NCI-H524 (cell line): ENCODE results near the gene MYO1D.
A peak's percentile ranks its signal among the peaks of the same experiment; 100 is the strongest.
"Not testable (repeated sequence)": the region's sequence is repeated elsewhere in the genome, so short reads cannot be mapped to it uniquely, and the experiment has no call there.

Source experiments
- DNase-seq, 2 experiments: peaks; one replicate each; lab custom pipeline; 2025; lab: John Stamatoyannopoulos, UW

The MYO1D gene

DNA sequence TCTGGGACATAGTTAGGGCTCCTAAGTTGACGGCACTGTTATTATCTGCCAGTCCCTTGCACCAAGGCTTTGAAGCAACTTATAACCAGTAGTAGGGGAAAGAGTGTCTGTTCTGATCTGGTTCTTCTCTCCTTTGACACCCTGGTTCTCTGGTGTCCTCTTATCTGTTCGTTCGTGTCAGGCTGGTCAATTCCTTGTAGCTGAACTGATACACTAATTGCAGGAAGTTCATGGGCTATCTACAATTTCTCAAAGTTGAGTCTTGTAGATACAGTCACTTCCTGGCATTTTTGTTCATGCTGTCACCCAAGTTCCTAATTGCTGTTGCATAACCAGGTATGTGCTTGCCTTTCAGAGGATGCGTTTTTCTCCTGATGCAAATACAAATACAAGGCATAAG, 17.3 kb upstream of the MYO1D start:
- DNase-seq = no peak

DNA sequence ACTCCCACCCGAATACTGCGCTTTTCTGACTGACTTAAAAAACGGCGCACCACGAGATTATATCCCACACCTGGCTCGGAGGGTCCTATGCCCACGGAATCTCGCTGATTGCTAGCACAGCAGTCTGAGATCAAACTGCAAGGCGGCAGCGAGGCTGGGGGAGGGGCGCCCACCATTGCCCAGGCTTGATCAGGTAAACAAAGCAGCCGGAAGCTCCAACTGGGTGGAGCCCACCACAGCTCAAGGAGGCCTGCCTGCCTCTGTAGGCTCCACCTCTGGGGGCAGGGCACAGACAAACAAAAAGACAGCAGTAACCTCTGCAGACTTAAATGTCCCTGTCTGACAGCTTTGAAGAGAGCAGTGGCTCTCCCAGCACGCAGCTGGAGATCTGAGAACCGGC, 10.5 kb upstream of the MYO1D start:
- DNase-seq = not testable (repeated sequence)

DNA sequence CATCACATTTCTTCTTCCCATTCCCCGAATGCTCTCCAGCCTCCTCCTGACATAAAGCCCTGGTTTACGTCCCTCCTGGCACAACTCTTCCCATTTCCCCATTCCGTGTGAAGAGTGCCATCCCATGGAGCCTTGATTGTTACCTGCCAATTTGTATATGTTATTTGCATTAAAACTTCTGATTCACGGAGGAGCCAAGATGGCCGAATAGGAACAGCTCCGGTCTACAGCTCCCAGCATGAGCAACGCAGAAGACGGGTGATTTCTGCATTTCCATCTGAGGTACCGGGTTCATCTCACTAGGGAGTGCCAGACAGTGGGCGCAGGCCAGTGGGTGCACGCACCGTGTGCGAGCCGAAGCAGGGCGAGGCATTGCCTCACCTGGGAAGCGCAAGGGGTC, 10.0 kb upstream of the MYO1D start:
- DNase-seq = not testable (repeated sequence)

DNA sequence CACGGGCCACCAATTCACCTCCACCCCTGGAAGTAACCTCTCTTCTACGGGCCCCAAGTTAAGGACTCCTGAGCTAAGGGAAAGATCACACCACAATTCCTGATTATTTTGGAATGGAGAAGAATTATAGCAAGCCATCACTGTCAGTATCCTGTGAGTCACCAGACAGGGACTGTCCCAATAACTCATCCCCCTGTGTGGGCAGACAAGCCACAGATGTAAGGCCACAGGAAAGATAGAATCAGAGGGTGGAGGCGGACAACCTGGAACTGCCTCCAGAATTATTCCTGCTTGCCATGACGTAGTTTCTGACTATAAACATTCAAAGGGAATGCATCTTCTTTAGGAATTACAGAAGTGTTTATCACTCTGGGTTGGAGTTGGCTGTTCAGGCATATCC, 5.8 kb upstream of the MYO1D start:
- no peak for DNase-seq

DNA sequence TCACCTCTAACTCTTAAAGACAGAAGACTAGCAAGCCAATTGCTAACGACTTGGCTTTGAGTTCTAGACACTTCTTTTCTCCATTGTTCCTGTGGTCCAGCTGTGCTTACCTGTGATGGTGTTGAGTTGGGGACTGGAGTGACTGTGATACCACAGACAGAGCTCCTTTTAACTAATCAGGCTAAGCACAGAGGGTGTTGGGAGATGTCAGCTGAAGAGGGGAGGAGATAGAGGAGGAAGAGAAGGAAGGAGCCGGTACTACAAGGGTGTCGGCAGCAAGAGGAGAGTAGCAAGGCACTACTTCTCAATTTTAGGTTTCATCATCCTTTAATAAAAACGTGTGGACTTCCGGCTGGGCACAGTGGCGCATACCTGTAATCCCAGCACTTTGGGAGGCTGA, 5.1 kb upstream of the MYO1D start:
- DNase-seq = no peak

DNA sequence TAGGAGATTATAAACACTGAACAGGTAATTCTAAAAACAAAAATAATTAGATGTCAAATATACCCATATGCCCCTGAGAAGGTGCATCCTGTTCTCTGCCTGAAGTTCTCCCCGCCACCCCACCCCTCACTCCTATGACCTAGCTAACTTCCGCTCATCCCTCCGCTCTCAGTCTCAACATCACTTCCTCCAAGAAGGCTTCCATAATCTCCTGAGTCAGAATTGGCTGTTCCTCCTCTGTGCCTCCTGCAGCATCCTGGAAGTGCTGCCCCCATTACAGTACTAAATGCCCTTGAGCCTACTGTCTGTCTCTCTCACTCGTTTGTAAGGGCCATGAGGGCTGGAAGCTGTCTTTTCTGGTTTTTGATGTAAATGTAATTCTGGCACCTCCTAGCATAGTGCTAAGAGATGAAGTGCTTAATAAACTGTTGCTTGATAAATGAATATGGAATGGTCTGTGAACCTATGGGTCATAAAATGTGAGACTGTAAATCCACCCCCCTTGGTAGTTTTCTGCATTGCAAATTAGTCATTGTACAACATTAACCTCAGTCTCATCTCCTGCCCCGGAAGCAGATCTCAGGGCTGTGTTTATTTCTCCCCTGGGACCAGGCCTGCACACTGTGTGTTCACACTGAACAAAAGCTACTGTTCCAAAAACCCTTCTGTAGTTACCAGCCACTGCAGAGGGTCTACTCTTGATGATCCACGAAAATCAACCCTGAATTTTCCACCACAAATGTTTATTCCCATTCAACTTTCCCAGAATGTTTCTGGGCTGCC, 3.9 kb upstream of the MYO1D start:
- DNase-seq = peak in 1 of 2 experiments; percentile 7

DNA sequence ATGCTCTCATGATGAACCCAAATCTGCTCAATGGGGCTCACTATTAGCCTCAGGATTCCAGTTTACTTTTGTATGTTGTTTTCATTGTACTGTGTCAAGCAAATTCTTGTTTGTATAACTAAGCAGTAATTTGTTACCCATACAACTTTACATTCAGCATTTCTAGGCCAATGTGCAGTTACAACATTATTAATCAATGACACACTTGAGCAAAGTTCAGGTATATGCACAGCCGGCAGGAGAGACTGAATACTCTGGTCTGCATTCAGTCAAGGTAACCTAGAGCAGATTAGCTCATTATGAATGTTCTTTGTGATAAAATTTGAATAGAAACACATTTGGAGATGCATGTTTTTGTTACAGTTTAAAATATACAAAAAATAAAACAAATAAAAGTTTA, 2.2 kb upstream of the MYO1D start:
- DNase-seq = no peak

DNA sequence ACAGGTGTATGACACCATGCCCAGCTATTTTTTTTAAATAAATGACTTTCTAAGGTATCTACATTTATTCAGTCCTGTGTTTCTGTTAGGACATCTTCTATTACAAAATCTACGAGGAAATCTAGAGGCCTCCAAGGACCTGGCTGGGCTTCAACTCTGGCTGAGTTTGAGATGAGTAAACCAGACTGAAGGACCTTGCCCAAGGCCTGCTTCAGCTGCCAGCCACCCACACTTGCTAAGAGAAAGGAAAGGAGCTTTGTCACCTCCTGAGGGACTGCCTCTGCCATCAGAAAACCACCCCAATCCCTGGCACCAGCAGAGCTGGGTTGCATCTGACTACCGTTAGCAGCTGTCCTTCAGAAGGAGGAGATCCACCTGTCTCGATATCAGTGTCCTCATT, 1.3 kb upstream of the MYO1D start:
- no peak for DNase-seq

DNA sequence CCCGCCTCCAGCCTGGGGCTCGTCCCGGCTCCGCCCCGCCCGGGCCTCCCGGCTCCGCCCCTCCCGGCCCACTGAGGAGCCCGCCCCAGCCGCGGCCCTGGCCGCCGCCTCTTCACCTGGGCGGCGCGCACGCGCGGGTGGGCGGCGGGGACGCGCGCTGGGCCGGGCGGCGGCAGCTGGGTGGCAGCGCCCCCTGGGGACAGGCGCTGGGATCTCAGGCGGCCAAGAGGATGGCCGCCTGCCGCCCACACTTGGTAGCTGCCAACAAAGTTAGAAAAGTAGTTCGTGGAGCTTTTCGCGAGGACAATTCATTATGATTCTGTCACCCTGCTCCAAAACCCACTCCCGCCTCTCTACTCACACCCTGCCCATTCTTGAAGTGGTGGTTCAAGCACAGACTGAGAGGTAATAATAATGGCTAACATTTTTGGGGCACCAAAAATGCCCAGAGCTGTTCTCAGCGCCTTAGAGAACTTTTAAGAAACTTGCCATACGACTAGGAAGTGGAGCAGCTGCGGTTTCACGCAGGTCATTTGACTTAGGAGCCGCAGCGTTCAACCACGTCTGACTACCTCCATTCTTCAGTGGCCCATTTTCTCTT, 340 bp upstream of the MYO1D start:
- DNase-seq = peak; percentile 72 to 88

DNA sequence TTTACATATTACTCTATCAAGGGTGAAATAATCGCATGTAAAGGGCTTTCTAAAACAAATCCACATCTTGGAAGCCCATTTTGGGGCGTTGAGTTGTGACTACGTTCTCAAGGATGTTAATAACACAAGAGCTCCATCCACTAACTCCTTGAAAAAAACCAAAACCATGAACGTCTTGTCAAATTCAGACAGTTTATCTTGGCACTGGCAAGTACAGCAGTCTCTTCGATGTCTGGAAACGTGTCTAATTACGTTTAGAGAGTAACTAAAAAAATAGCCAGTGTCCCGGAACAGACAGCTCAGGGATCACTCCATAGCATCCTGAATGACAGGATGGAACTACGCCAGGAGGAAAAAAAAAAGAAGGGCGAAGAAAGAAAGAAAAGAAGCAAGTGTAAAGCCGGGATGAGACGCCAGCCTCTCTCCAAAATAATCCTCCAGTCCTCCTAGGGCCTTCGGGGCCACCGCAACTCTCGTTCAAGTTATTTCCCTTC, 954 bp downstream of the MYO1D start:
- DNase-seq = peak in 1 of 2 experiments; percentile 47

DNA sequence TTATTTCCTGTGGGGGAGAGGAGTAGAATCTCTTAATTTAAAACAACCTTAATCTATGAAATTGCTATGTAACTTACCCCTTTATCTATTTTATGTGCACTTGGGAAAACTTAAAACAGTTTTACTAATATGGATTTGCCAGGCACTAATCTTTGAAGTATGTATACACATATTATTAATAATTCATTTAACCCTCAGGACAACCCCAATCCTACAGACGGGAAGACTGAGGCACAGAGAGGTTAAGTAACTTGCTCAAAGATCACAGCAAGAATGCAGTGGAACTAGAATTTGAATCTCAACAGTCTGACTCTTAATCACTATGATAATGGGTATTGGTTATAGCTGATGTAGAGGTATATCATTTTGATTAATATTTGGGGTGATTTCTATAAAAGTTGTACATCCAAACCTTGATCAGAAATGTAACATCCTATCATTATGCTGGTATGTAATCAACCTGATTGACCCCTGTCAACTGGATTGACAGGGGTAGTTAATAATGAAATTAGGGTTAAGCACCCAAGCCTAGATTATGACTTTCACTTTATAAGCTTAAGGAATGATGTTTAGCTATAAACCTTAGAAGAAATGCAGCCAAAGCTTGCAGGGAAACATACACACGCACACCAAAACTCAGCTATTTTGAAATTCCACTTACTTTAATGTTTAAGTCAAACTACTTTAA, 1.6 kb downstream of the MYO1D start:
- no peak for DNase-seq

DNA sequence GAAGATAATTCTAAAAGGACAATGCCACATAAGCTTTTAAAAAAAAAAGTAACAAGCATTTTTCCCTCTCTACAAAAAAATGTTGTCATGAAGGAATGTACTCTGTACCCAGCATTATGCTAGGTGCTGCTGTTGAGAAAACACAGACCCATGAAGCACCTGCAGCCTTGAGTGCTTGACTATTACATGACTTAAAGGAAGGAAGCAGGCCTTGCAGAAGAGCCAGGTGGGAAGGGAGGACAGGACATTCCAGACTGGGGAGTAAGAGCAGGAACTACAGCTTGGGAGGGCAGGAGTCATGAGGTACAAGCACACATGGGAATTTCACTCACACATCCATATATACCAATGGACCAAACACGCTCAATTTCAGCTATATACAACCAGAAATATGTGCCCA, 3.8 kb downstream of the MYO1D start:
- DNase-seq = no peak

DNA sequence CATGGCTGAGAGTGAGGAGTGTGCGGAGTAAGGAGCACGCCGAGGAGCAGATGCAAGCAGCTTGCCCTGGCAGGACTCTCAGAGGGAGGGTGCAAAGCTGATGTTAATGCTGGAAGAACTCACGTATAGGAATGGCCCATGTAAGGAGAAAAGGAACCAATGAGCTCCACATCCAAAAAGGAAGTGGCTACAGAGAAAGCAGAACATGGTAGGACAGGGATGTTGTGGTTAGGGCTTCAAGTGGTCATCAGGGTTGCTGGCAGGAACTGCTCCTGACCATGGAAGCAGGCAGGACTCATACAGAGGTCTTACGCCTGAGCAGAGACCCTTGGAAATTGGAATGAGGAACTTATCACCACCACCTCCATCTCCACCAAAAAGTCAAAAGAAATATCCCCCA, 5.2 kb downstream of the MYO1D start:
- DNase-seq = no peak

DNA sequence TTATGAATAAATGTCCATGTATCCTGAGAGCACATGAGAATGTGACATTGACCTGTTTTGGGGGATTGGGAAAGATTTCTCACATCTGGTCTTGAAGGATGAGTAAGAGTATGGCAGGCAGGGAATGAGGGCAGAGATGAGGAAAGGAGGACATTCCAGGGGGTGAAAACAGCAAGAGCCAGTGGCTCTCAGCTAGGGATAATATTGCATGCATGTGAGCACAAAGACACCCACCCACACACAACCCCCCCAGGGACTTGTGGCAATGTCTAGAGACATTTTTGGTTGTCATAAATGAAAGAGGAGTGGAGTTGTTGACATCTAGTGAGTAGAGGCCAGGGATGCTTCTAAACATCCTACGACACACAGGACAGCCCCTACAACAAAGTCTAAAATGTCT, 6.0 kb downstream of the MYO1D start:
- DNase-seq = no peak

DNA sequence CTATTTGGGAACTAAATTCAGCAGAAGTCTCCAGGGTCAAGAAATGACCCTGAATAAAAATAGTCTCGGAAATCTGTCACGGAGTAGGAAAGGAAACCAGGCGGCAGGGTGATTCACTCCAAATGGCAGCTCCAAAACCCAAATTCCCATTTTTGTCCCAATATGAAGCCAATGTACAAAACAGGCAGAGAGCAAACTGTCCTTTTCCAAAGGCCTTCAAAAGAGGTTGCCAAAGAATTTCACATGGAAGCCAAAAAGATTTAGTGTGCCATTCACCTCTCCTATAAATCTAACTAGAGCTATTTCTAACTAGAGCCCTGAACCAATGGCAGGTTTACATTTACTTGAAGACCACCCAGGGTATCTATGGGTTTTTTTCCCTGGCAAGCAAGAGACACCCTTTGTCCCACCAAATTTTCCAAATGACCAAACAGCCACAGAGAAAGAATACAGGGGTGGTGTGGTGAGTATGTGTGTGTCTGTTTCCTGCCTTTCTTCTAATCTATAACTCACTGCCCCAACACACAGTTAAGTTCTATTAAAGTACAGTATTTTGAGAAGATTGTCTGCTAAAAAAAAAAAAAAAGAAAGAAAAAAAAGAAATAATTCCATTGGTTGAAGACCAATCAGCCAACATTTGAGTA, 6.8 kb downstream of the MYO1D start:
- DNase-seq = no peak

DNA sequence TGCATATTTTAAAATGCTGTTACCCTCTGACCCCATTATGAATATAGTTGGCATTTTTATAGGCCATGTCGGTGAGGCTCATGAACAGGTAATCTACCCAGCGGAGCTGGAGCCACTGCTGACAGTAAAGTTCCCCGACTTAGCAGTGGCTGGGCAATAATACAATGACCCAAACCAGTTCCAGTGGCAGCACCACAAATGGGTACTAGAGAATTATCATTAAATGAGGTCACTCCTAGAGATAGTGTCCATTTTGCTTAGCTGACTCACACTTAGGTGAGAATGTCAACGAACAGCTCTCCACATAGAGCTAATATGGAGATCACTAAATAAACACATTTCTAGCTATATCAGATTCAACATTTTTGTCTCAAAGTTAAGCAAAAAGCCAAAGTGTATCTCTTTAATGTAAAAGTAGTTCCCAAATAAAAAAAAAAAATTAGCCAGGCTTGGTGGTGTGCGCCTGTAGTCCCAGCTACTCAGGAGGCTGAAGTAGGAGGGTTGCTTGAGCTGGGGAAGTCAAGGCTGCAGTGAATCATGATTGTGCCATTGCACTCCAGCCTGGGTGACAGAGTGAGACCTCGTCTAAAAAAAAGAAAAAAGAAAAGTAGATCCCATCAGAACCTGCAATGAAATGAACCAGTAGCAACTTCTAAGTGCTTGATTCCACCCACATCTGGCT, 7.4 kb downstream of the MYO1D start:
- DNase-seq = no peak

DNA sequence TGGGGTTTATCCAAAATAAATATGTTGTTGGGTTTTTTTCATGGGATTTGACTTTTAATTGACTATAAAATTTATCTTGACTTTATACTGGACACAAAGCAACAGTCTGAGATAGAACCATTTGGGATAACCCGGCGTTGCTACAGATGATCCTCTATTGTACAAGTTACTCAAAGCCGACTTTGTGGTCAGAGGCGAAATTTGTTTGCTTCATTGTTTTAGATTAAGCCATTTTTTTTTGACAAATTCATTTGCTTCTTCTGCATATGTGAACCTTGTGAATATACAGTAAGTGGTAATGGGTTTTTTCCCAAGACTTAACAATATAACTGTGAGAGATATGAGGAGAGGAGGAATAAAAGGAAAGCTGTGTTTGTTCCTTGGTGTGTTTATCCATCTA, 11.8 kb downstream of the MYO1D start:
- DNase-seq = no peak

DNA sequence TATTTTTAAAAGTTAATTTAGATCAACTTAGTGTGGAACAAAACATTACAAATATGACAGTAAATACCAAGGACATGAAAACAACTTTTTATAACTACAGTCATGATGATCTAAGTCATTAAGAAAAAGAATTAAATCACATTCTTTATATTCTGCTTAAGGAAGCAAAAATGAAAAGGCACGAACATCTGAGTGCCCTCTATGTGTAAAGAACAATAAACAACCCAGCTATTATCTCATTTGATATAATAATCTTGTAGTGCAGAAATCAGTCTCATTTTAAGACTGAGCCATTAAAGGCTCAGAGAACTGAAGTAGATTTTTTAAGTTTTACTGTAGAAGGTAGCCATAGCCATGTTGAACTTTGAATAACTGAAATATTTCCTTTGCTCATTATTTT, 13.4 kb downstream of the MYO1D start:
- DNase-seq = no peak

DNA sequence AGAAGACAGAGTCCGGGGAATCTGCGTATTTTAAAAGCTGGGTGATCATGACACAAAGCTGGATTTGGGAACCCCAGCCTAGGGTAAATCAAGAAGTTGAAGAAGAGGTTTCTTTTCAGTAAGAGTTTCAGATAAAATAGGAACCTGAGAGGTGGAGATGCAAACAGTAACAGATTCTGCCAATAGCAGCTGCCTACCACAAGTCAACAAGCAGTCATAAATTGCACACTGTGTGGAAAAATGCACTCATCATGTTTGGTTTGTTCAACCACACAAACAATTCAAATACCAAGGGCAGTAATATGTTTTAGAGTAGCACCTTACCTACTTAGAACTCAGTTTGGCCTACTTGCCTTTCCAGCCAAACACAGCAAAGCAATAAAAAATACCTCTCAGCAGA, 14.0 kb downstream of the MYO1D start:
- DNase-seq = no peak

DNA sequence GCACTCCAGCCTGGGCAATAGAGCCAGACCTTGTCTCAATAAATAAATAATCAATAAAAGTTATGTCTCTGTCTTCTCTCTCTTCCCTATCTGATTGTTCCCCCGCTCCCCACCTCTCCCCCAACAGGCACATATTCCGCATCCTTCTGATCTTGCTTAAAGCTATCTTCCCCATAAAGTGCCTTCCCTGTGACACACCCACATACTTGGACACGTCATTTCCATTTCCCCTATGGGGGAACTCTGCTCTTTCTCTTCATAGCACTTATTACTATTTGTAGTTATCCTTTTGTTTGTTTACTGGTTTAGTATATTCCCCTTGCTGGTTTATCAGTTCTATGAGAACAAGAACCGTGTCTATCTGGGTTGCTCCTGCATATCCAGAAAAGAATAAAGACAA, 14.9 kb downstream of the MYO1D start:
- no peak for DNase-seq

DNA sequence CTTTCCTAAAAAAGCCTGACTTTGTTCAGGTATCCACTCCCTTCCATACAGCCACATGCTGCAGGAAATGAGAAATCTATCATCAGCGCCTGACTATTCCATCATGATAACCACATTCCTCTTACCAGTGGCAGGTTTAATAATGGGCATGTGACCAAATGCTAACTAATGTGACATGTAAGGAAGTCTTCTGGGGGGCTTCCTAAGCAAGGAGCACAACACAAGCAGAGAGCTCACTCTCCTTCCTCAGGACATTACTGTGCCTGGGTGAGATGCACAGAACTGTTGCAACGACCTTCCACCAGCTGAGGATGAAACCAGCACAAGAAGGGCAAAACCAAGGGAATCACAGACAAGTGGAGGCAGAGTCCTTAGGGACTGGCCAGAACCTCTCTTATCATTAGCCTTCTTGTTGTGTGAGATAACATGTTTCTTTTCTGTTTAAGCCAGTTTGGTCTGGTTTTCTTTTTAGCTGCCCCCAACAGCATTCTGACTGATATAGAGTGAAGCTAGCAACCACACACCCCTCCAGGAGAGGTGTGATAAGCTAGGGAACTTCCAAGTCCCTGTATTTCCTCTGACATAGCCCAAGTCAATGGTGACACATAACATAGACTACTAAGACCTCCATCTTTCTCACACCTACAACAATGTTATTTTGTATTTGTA, 16.9 kb downstream of the MYO1D start:
- no peak for DNase-seq

DNA sequence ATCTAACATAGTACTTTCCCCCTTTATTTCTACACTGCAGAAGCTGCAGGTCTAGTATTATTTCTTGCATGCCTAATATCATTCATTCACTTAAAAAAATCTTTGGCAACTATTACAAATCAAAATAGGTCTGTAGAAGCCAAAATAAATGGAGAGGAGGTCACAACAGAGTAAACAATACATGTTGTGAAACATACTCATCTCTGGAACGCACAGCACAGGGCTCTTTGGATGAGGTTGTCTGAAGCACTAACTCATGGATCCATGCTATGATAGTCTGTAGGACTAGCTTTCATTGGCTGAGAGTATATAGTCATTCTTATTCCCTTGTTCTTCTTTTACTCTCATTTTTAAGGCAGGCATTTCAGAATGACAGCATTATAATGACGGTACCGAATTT, 21.3 kb downstream of the MYO1D start:
- DNase-seq = no peak
